ENCODE results near the gene BRIP1. TPM values are rescaled to one million over a fixed set of nuclear protein-coding genes. Genes with fewer than 3 reads are reported as not detected.

The BRIP1 gene
- total RNA-seq, 2 donors from 2014 or later = 1.3 to 3.9 TPM

DNA sequence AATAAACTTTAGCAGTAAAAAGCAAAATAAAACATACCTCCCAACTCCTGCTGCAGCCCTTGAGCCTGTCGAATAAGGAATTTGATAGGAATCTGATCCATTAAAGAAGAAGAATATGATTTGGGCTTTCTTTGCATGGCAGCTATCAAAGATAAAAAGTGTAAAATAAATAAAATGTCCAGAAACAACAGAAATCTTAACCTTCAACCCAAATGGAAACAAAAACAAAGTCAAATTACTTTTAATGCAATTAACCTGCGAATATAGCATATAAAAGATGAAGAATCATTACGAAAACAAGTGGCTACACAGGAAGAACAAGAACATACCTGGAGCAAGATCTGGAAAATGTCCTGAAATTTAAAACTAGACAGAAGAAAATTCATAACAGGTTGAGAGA, 21.5 kb upstream of the BRIP1 start:
- WGBS = 78% methylated on average over 3 of the region's 3 CpGs
- Histone ChIP-seq H3K9me3 (no peaks in the 10 kb centered on the region), H3K4me3 (no peak overlapping the region), H3K4me1 (replicated peaks) (no peaks in the 10 kb centered on the region), H3K27me3 (replicated peaks; ENCODE audit: insufficient read depth) (no peaks in the 10 kb centered on the region), H3K27ac (no peak overlapping the region), H3K36me3 (peaks cover 0 to 4% of the 10 kb centered on the region in 2 donors)
- TF ChIP-seq CTCF (IDR thresholded peaks at IDR 0.05) = no peak
- no peak for TF ChIP-seq POLR2A (IDR thresholded peaks at IDR 0.05)
- no peak for TF ChIP-seq POLR2AphosphoS5 (IDR thresholded peaks at IDR 0.05)
- no peak for DNase-seq (ENCODE audit: low spot score)
- intact Hi-C loops (cut with DNase I) = no loop called here

DNA sequence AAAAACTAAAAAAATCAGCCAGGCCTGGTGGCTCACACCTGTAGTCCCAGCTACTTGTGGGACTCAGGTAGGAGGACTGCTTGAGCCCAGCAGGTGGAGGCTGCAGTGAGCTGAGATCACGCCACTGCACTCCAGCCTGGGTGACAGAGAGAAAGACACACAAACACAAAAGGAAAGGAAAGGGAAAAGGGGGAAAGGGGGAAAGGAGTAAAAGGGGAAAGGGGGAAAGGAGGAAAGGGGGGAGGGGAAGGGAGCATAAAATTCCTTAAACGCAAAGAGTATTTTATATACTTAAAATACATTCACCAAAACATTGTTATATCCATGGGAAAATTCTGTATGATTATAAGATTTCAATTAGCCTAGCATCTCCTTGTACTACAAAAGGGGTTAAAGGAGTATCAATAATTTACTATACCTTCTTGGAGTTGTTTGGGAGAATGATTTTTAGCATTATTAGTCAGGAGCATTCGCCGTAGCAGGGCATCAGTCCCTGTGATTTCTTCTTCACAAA, 17.3 kb upstream of the BRIP1 start:
- H3K27ac ChIP-seq = no peak overlapping the region
- H3K27me3 ChIP-seq (replicated peaks; ENCODE audit: insufficient read depth) = no peaks in the 10 kb centered on the region
- H3K4me1 ChIP-seq (replicated peaks) = no peaks in the 10 kb centered on the region
- 98% methylated on average over 4 of the region's 4 CpGs for WGBS
- peaks cover 0 to 4% of the 10 kb centered on the region in 2 donors for H3K36me3 ChIP-seq
- no peak overlapping the region for H3K4me3 ChIP-seq
- DNase-seq (ENCODE audit: low spot score) = no peak
- no peak for TF ChIP-seq CTCF (IDR thresholded peaks at IDR 0.05)
- no peak for TF ChIP-seq POLR2AphosphoS5 (IDR thresholded peaks at IDR 0.05)
- no peak for TF ChIP-seq POLR2A (IDR thresholded peaks at IDR 0.05)
- H3K9me3 ChIP-seq = no peaks in the 10 kb centered on the region
- intact Hi-C loops (cut with DNase I) = no loop called here

DNA sequence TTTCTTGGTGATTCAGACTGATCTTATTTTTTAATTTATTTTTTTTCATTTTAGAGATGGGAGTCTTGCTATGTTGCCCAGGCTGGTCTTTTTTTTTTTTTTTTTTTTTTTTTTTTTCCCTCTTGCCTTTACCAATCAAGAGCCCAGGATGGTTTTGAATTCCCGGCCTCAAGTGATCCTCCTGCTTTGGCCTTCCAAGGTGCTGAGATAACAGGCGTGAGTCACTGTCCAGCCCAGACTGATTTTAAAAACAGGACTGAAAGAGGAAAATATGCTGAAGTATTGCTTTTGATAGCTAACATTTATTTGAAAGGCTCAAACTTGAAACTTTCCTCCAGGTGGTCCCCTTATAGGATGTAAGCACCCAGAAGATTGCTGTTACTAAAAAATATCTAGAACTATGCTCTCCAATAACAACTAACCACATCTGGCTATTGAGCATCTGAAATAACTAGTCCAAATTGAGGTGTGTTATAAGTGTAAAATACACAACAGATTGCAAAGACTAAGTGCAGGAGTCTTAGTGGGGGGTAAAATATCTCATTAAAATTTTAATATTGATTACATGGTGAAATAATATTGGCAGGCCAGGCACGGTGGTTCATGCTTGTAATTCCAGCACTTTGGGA, 15.8 kb upstream of the BRIP1 start:
- H3K27ac ChIP-seq = no peak overlapping the region
- TF ChIP-seq POLR2AphosphoS5 (IDR thresholded peaks at IDR 0.05) (no peak), POLR2A (IDR thresholded peaks at IDR 0.05) (no peak), CTCF (IDR thresholded peaks at IDR 0.05) (no peak)
- intact Hi-C loops (cut with DNase I) = no loop called here
- H3K9me3 ChIP-seq = no peaks in the 10 kb centered on the region
- H3K4me1 ChIP-seq (replicated peaks) = no peaks in the 10 kb centered on the region
- no peak for DNase-seq (ENCODE audit: low spot score)
- 97% methylated on average over 3 of the region's 3 CpGs for WGBS
- no peaks in the 10 kb centered on the region for H3K27me3 ChIP-seq (replicated peaks; ENCODE audit: insufficient read depth)
- H3K4me3 ChIP-seq = no peak overlapping the region
- peaks cover 0 to 4% of the 10 kb centered on the region in 2 donors for H3K36me3 ChIP-seq

DNA sequence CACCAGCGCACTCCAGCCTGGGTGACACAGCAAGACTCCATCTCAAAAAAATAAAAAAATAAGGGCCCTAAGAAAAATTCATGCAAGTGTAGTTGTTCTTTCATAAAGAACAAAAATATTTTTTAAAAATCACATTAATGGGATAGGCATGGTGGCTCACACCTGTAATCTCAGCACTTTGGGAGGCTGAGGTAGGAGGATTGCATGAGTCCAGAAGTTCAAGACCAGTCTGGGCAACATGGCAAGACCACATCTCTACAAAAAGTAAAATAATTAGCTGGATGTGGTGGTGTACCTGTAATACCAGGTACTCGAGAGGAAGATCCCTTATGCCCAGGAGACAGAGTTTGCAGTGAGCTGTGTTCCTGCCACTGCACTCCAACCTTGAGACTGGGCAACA, 15.2 kb upstream of the BRIP1 start:
- peaks cover 0 to 4% of the 10 kb centered on the region in 2 donors for H3K36me3 ChIP-seq

More for the DNA sequence above, 15.2 kb upstream of the BRIP1 start:
- Histone ChIP-seq H3K4me3 (no peak overlapping the region), H3K27ac (no peak overlapping the region), H3K4me1 (replicated peaks) (no peaks in the 10 kb centered on the region), H3K27me3 (replicated peaks; ENCODE audit: insufficient read depth) (no peaks in the 10 kb centered on the region), H3K9me3 (no peaks in the 10 kb centered on the region)
- TF ChIP-seq POLR2A (IDR thresholded peaks at IDR 0.05) (no peak), CTCF (IDR thresholded peaks at IDR 0.05) (no peak)
- no peak for DNase-seq (ENCODE audit: low spot score)
- WGBS = 69% methylated on average over 2 of the region's 2 CpGs
- intact Hi-C loops (cut with DNase I) = no loop called here

Data from prostate gland (tissue), 2 donors.